ENCODE data around the gene SMAD7. TPM values are rescaled to one million over a fixed set of nuclear protein-coding genes. Genes with fewer than 3 reads are reported as not detected.

Gene SMAD7
- total RNA-seq, 2 donors from 2014 or later = 17.1 to 49.0 TPM

- DNase-seq = peak; percentile 92
- ATAC-seq = peak; percentile 76 to 78
- intact Hi-C loops (cut with DNase I) = loop anchor here (10.0 kb wide), 2 partner anchors 103 to 237 kb away; no protein-coding TSS in a partner anchor
Measured at GRCh38 chr18:48951448-48952286, 902 bp upstream of the SMAD7 start.

DNA sequence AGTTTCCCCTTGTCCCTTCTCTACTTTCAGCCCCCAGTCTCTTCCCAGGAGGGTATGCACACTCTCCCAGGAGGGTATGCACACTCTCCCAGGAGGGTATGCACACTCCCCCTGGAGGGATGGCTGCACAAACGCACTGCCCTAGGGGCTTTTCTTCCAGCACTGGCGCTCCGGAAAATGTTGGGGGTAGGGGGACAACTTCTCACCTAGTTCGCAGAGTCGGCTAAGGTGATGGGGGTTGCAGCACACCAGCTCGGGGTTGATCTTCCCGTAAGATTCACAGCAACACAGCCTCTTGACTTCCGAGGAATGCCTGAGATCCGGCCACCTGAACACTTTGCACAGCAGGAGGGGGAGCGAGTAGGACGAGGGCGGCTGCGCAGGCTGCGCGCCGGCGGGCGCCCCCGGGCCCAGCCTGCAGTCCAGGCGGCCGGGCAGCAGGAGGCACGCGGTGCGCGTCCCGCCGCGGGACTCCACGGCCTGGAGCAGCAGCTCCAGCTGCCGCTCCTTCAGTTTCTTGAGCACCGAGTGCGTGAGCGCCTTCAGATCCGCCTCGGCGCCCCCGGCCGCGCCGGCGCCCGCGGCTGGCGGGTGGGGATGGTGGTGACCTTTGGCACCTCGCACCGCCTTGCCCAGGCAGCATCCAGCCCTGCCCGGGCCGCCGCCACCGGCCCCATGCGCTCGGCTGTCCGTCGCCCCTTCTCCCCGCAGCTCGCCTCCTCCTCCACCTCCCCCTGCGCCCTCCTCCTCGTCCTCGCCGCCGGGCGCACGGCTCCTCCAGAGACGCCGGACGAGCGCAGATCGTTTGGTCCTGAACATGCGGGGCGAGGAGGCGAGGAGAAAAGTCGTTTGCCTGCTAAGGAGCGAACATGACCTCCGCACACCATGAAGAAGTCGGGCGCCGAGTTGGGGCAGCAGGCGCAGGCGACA, 894 bp downstream of the SMAD7 start:
- ATAC-seq (peak in 1 of 2 donors; percentile 9), DNase-seq (no peak)
- intact Hi-C loops (cut with DNase I) = loop anchor here (10.0 kb wide), 5 partner anchors 105 to 265 kb away; no protein-coding TSS in a partner anchor

- peak; percentile 68 for DNase-seq
- intact Hi-C loops (cut with DNase I) = loop anchor here (10.0 kb wide), 3 partner anchors 174 to 264 kb away; no protein-coding TSS in a partner anchor
- ATAC-seq = no peak
Measured at GRCh38 chr18:48949050-48949605, 1.6 kb downstream of the SMAD7 start.

- DNase-seq (peak; percentile 71), ATAC-seq (peak in 1 of 2 donors; percentile 0)
- intact Hi-C loops (cut with DNase I) = loop anchor here (10.0 kb wide), 3 partner anchors 174 to 264 kb away; no protein-coding TSS in a partner anchor
Measured at GRCh38 chr18:48948112-48949049, 2.4 kb downstream of the SMAD7 start.

- ATAC-seq (no peak), DNase-seq (peak; percentile 72)
- intact Hi-C loops (cut with DNase I) = loop anchor here (2.0 to 10.0 kb wide), 4 partner anchors 167 to 263 kb away; no protein-coding TSS in a partner anchor
Measured at GRCh38 chr18:48947560-48947959, 3.2 kb downstream of the SMAD7 start.

- intact Hi-C loops (cut with DNase I) = loop anchor here (2.0 to 10.0 kb wide), 4 partner anchors 166 to 262 kb away; no protein-coding TSS in a partner anchor
- ATAC-seq (no peak), DNase-seq (no peak)
Measured at GRCh38 chr18:48947092-48947491, 3.7 kb downstream of the SMAD7 start.

GRCh38 chr18:48946329-48946835, 4.4 kb downstream of the SMAD7 start:
- no peak for ATAC-seq
- DNase-seq = no peak
- intact Hi-C loops (cut with DNase I) = loop anchor here (2.0 to 10.0 kb wide), 4 partner anchors 166 to 262 kb away; no protein-coding TSS in a partner anchor

DNA sequence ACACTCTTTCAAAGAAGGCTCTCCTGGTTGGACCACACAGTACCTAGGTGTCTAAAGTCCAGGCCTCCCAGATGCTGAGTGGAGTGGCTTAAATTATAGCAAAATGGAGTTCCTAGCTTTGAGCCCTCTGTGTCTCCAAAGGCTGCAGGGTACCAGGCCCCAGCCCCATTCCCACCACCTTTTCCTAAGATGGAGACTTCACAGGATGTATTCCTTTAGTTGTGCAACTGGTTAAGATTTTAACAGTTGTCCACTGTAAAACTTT, 4.9 kb downstream of the SMAD7 start:
- ATAC-seq (no peak), DNase-seq (no peak)
- intact Hi-C loops (cut with DNase I) = loop anchor here (2.0 to 10.0 kb wide), 4 partner anchors 165 to 261 kb away; no protein-coding TSS in a partner anchor

DNA sequence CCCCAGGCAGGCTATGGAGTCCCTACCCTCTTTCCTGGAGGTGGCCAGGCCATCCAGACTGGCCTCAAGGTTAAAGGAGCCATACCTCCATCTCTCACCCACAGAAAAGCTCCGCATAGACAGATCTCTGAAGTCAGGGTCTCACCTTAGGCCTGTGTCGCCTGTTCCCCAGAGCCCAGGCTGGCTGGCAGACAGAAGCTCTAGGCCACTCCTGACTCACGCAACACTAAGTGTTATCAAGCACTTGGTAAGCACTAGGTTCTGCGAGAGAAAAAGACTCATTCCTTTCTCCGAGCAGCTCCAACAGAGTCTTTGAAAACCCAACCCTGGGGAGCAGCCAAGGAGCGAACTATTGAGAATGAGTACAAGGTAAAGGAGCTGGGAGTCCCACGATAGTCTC, 6.1 kb downstream of the SMAD7 start:
- ATAC-seq (peak in 1 of 2 donors; percentile 18), DNase-seq (no peak)
- intact Hi-C loops (cut with DNase I) = loop anchor here (10.0 kb wide), 3 partner anchors 170 to 260 kb away; no protein-coding TSS in a partner anchor

- intact Hi-C loops (cut with DNase I) = loop anchor here (10.0 kb wide), 3 partner anchors 169 to 259 kb away; no protein-coding TSS in a partner anchor
- no peak for DNase-seq
- ATAC-seq = no peak
Measured at GRCh38 chr18:48943736-48944527, 6.8 kb downstream of the SMAD7 start.

GRCh38 chr18:48943333-48943732, 7.4 kb downstream of the SMAD7 start:
- ATAC-seq (no peak), DNase-seq (no peak)
- intact Hi-C loops (cut with DNase I) = loop anchor here (10.0 kb wide), 3 partner anchors 169 to 259 kb away; no protein-coding TSS in a partner anchor

GRCh38 chr18:48942554-48943261, 8.1 kb downstream of the SMAD7 start:
- DNase-seq = peak; percentile 21
- ATAC-seq = peak in 1 of 2 donors; percentile 32

DNA sequence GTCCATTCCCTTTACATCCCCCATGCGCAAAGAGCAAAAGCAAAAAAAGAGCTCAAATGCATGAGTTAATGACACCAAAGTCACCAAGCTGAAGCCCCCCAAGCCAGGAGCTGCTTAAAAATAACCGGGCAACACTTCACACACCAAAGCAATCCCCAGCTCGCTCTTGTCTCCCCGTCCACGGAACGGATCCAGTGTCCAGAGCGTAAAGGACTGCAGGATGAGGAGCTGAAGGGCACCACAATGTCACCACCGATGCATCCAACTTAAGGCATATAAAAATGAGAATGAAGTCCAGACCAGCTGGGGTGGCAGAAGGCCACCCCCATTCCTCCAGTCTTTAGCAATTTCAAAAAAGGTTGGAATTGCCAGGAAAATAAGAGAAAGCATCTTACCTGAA, 8.7 kb downstream of the SMAD7 start:
- intact Hi-C loops (cut with DNase I) = loop anchor here (10.0 kb wide), 3 partner anchors 167 to 257 kb away; no protein-coding TSS in a partner anchor
- DNase-seq (peak; percentile 22), ATAC-seq (no peak)

More at GRCh38 chr18:48942554-48943261, 8.1 kb downstream of the SMAD7 start:
- intact Hi-C loops (cut with DNase I) = loop anchor here (10.0 kb wide), 3 partner anchors 168 to 258 kb away; no protein-coding TSS in a partner anchor

GRCh38 chr18:48941672-48942071, 9.1 kb downstream of the SMAD7 start:
- intact Hi-C loops (cut with DNase I) = loop anchor here (10.0 kb wide), 3 partner anchors 167 to 257 kb away; no protein-coding TSS in a partner anchor
- peak; percentile 23 for DNase-seq
- ATAC-seq = no peak

DNA sequence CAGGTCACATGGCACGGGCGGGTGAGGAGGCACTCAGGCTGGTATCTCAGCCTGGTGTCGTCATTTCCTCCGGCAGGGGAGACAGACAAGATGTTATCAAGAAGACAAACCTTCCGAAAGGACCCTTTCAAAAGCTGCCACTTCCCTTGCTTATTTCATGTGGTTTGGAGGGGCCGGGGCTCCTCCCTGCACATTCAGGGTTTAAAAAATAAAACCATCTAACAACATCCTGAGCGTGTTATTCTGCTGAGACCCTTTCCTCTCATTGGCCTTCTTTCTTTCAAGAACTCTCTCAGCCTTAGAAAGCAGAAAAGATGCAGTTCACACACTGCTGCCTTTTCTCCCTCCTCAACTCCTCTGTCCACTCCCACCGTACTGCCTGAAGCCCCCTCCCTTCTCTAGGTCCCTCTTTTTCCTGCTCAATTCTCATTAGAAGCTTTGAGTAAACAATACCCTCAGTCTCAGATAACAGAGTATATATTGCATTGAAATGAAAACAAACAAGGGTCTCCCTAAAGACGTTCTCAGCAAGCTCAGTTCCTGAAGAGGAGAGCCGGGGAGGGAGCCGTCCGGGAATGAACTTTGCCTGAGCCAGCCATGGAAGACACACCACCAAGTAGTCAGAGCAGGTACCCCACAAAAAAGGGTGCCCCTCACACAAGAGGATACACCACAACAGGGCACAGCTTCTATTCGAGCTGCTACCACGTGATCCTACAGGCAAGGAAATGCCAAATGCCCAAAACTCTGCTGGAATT, 9.7 kb downstream of the SMAD7 start:
- ATAC-seq (peak; percentile 4 to 27), DNase-seq (peak; percentile 80)
- intact Hi-C loops (cut with DNase I) = loop anchor here (10.0 kb wide), 3 partner anchors 166 to 256 kb away; no protein-coding TSS in a partner anchor
